ENCODE measurements around the gene FOXJ3.

FOXJ3 gene

DNA sequence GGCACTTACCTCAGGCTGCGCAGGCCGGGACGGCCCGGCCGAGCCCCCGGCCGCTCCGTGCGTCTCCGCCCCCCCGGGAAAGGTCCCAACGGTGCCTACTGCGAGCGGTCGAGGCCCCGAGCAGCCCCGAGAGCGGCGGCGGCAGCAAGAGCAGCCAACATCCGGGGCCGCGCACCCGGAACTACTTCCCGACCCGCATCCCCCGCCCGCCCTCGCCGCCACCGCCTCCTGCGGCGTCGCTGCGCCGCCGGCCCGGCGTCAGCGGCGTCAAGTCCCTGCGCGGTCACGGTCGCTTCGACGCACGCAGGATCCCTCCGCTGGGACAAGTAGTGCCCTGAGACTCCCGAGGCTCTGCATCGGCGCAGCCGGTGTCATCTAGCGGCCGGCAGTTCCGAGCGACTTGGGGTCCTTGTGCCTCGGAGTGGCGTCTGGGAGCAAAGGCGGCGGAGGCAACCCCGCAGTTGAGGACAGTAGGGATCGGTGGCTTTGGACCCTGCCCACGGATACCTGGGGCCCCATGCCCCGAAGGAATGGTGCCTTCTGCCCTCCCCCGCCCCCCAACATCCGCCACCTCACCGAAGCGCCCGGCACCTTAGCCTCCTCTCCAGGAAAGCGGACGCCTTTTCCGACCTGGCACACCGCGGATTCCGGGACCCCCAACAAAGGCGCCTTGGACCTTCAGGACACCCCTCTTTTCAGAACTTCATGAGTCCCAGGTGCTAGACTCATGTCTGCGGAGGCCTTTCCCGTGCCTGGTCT lies at the start of gene FOXJ3:
FOXJ3 (minus strand) TSS at position 186 of the 759 bp plus-strand sequence. CDS start 24,142 bp downstream, outside the sequence.
- Histone ChIP-seq H3K27ac (ENCODE audit: low read depth, low read length) (peak within 1 kb of the TSS; percentile 89), H3K4me1 (ENCODE audit: control insufficient read depth, insufficient read depth, low read length) (peaks cover 9% of the 10 kb centered on the region), H3K9ac (ENCODE audit: low read length) (peak within 1 kb of the TSS; percentile 98), H3K36me3 (ENCODE audit: control insufficient read depth, insufficient read depth, low read length) (no peaks in the 10 kb centered on the region), H3K4me3 (ENCODE audit: low read length) (peak within 1 kb of the TSS; percentile 99), H3K27me3 (ENCODE audit: control insufficient read depth, insufficient read depth, low read length) (no peaks in the 10 kb centered on the region)

GRCh38 chr1:42381280-42381673 lies 46.2 kb upstream of the FOXJ3 start:
- Histone ChIP-seq H3K27me3 (ENCODE audit: control insufficient read depth, insufficient read depth, low read length) (no peaks in the 10 kb centered on the region), H3K4me3 (ENCODE audit: low read length) (peak overlapping the region; percentile 69), H3K4me1 (ENCODE audit: control insufficient read depth, insufficient read depth, low read length) (no peaks in the 10 kb centered on the region), H3K9ac (ENCODE audit: low read length) (no peak overlapping the region), H3K27ac (ENCODE audit: low read depth, low read length) (no peak overlapping the region), H3K36me3 (ENCODE audit: control insufficient read depth, insufficient read depth, low read length) (no peaks in the 10 kb centered on the region)

DNA sequence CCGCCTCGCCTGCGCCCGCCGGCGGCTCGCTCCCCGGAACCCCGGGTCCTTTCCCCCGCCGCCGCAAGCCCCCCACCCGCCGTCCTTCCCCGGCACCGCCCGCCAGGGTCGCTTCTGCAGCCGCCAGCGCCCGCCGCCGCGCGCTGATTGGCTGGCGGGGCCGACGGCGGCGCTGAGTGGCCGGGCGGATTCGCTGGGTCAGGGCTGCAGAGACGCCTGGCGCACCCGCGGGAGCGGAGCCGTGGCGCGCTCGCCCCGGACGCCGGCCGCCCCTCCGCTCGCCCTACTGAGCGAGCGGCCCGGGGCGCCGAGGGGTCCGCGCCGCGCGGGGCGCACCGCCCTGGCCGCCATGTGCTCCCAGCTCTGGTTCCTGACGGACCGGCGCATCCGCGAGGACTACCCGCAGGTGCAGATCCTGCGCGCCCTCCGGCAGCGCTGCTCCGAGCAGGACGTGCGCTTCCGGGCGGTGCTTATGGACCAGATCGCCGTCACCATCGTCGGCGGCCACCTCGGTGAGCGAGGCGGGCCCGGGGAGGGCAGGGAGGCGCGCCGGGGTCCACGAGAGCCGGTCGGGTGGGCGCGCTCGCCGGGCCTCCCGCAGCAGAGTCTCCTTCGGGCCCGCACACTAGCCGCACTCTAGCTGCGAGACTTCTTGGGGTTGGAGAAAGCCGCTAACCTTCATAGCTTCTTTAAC lies 45.7 kb upstream of the FOXJ3 start, which contains the start of gene RIMKLA:
RIMKLA (plus strand) TSS at position 207 of the 694 bp plus-strand sequence; CDS start at position 350, 143 bp downstream.
- no peak within 1 kb of the TSS for H3K27ac ChIP-seq (ENCODE audit: low read depth, low read length)
- no peaks in the 10 kb centered on the region for H3K27me3 ChIP-seq (ENCODE audit: control insufficient read depth, insufficient read depth, low read length)
- H3K4me1 ChIP-seq (ENCODE audit: control insufficient read depth, insufficient read depth, low read length) = no peaks in the 10 kb centered on the region
- H3K4me3 ChIP-seq (ENCODE audit: low read length) = peak within 1 kb of the TSS; percentile 69
- no peaks in the 10 kb centered on the region for H3K36me3 ChIP-seq (ENCODE audit: control insufficient read depth, insufficient read depth, low read length)
- H3K9ac ChIP-seq (ENCODE audit: low read length) = no peak within 1 kb of the TSS

DNA sequence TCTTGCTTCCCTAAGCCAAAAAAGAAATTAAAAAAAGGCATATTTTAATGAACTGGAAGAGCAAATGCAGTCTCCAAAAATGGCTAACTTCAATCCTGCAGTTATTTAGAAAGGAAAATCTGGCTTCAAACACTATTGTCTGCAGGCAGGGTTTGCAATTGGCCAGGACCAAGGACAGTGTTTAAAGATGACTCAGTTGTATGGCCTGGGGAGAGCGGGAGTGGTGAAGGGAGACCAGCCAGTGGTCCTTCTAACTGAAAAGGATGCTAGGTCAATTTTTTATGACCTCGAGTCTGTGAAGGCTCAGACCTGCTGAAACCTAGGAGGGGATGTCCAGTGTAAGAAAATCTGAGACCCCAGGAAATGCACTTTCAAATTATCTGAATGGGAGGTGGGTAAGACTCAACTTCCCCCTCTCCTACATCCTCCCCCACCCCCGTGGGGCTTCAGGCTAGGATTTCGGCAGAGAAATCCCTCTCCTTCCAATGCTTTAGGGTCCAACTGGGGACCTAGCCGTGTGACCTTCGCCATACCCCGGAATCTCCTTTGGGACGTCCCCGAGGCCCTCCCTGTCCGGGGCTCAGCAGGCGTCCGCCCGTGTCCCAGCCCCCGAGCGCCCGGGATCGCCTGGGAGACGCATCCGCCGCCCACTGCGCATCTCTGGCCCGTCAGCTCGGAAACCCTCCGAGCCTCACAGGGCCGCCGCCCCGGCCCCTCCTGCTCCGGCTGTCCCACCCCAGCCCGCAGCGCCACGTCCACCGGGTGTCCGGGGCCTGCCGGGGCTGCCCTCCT lies 45.0 kb upstream of the FOXJ3 start:
- H3K9ac ChIP-seq (ENCODE audit: low read length) = no peak overlapping the region
- no peaks in the 10 kb centered on the region for H3K4me1 ChIP-seq (ENCODE audit: control insufficient read depth, insufficient read depth, low read length)
- no peaks in the 10 kb centered on the region for H3K36me3 ChIP-seq (ENCODE audit: control insufficient read depth, insufficient read depth, low read length)
- H3K27ac ChIP-seq (ENCODE audit: low read depth, low read length) = no peak overlapping the region
- H3K4me3 ChIP-seq (ENCODE audit: low read length) = peak overlapping the region; percentile 68
- H3K27me3 ChIP-seq (ENCODE audit: control insufficient read depth, insufficient read depth, low read length) = no peaks in the 10 kb centered on the region

DNA sequence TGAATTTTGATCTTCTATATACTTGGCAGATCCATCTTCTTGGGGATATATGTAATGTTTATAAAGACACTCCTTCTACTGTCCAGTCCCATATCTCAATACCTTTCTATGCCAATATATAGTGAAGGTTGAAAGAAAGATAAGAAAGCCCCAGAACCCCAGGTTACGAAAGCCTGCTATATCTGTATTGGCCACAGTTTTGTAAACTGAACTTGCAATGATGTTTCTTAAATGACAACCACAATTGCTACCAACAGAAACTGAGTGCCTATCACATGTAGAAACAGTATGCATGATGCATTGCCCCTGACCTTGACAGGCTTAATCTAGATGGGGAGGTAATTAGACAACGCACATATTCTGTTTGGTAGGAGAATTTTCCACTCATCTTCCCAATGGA lies 37.8 kb upstream of the FOXJ3 start:
- no peak overlapping the region for H3K27ac ChIP-seq (ENCODE audit: low read depth, low read length)
- no peaks in the 10 kb centered on the region for H3K27me3 ChIP-seq (ENCODE audit: control insufficient read depth, insufficient read depth, low read length)
- no peak overlapping the region for H3K9ac ChIP-seq (ENCODE audit: low read length)
- no peak overlapping the region for H3K4me3 ChIP-seq (ENCODE audit: low read length)
- no peaks in the 10 kb centered on the region for H3K36me3 ChIP-seq (ENCODE audit: control insufficient read depth, insufficient read depth, low read length)
- H3K4me1 ChIP-seq (ENCODE audit: control insufficient read depth, insufficient read depth, low read length) = no peaks in the 10 kb centered on the region

DNA sequence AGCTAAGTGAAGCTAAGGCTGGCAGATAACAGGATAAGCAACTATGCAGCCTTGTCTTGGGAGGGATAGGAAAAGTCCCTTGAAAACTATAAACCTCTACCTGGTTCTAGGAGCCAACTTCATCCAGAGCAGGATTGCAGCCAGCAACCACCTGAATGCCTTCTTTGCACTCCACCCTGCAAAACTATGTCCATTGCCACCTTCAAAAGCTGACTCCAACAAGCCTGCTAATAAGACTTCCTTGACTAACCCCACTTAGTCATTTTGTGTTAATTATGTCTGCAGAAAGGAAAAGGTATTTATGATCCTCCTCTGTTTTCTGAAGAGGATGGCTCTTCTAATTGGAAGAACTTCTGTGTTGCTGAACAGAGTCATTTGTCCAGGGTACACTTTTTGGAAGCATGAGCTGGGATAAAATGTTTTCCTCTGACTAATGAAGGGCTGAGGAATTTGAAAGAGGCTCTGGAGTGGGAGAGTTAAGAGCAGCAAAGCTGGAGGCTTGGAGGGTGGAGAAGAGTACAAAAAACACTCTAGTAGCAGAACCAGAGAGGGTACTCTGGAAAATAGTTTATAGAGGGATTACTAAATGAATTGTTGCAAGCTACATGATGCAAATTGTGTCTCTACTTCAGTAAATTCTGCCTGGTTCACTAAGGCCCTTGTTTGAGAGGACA lies 36.0 kb upstream of the FOXJ3 start:
- H3K27me3 ChIP-seq (ENCODE audit: control insufficient read depth, insufficient read depth, low read length) = no peaks in the 10 kb centered on the region
- no peak overlapping the region for H3K4me3 ChIP-seq (ENCODE audit: low read length)
- no peaks in the 10 kb centered on the region for H3K4me1 ChIP-seq (ENCODE audit: control insufficient read depth, insufficient read depth, low read length)
- no peaks in the 10 kb centered on the region for H3K36me3 ChIP-seq (ENCODE audit: control insufficient read depth, insufficient read depth, low read length)
- no peak overlapping the region for H3K9ac ChIP-seq (ENCODE audit: low read length)
- no peak overlapping the region for H3K27ac ChIP-seq (ENCODE audit: low read depth, low read length)

DNA sequence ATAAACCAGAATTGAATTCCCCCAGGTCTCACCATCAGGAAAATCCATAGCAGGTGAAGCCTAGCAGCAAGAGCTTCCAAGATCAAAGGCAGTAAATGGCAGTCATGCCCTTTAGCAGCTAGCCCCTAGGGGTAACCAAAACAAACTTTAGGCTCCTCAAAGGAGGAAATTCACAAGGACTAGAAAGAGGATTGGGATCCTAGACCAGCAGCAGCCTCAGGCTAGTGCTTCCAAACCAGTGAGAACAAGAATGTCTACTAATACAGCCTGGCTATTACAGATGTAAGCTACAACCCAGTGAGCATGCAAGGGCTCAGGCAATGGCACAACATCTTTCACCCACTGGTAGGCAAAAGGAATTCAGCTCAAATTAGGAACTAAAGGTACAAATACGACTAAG lies 34.4 kb upstream of the FOXJ3 start:
- no peaks in the 10 kb centered on the region for H3K4me1 ChIP-seq (ENCODE audit: control insufficient read depth, insufficient read depth, low read length)
- H3K27me3 ChIP-seq (ENCODE audit: control insufficient read depth, insufficient read depth, low read length) = no peaks in the 10 kb centered on the region
- H3K9ac ChIP-seq (ENCODE audit: low read length) = no peak overlapping the region
- no peak overlapping the region for H3K27ac ChIP-seq (ENCODE audit: low read depth, low read length)
- H3K4me3 ChIP-seq (ENCODE audit: low read length) = no peak overlapping the region
- no peaks in the 10 kb centered on the region for H3K36me3 ChIP-seq (ENCODE audit: control insufficient read depth, insufficient read depth, low read length)

- no peak overlapping the region for H3K27ac ChIP-seq (ENCODE audit: low read depth, low read length)
- H3K36me3 ChIP-seq (ENCODE audit: control insufficient read depth, insufficient read depth, low read length) = no peaks in the 10 kb centered on the region
Measured at GRCh38 chr1:42368096-42368795, 33.2 kb upstream of the FOXJ3 start.

DNA sequence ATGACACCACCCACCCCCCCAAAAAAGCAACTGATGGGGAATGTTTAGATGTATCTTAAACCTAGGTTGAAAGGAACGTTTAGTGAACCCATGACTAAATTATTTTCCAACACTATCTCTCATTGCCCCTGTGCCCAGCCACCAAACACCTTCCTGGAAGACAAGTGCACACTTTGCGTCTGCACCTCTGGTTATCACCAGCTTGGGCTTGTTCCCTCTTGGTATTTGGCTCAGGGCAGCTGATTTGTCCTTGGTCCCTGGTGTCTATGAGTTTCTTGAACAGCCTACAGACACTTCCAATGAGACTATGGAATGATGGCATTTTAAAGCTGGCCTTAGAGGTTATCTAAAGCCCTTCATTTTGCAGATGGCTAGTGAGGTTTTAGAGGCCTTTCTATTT lies 30.1 kb upstream of the FOXJ3 start:
- no peaks in the 10 kb centered on the region for H3K27me3 ChIP-seq (ENCODE audit: control insufficient read depth, insufficient read depth, low read length)
- H3K4me3 ChIP-seq (ENCODE audit: low read length) = no peak overlapping the region
- no peak overlapping the region for H3K9ac ChIP-seq (ENCODE audit: low read length)
- H3K36me3 ChIP-seq (ENCODE audit: control insufficient read depth, insufficient read depth, low read length) = no peaks in the 10 kb centered on the region
- no peak overlapping the region for H3K27ac ChIP-seq (ENCODE audit: low read depth, low read length)
- no peaks in the 10 kb centered on the region for H3K4me1 ChIP-seq (ENCODE audit: control insufficient read depth, insufficient read depth, low read length)

More at GRCh38 chr1:42368096-42368795, 33.2 kb upstream of the FOXJ3 start:
- H3K4me1 ChIP-seq (ENCODE audit: control insufficient read depth, insufficient read depth, low read length) = no peaks in the 10 kb centered on the region
- no peaks in the 10 kb centered on the region for H3K27me3 ChIP-seq (ENCODE audit: control insufficient read depth, insufficient read depth, low read length)
- H3K4me3 ChIP-seq (ENCODE audit: low read length) = no peak overlapping the region
- H3K9ac ChIP-seq (ENCODE audit: low read length) = no peak overlapping the region

GRCh38 chr1:42364542-42364941 lies 29.5 kb upstream of the FOXJ3 start:
- Histone ChIP-seq H3K4me1 (ENCODE audit: control insufficient read depth, insufficient read depth, low read length) (no peaks in the 10 kb centered on the region), H3K9ac (ENCODE audit: low read length) (no peak overlapping the region), H3K36me3 (ENCODE audit: control insufficient read depth, insufficient read depth, low read length) (no peaks in the 10 kb centered on the region), H3K27ac (ENCODE audit: low read depth, low read length) (no peak overlapping the region), H3K27me3 (ENCODE audit: control insufficient read depth, insufficient read depth, low read length) (no peaks in the 10 kb centered on the region), H3K4me3 (ENCODE audit: low read length) (no peak overlapping the region)

- no peak overlapping the region for H3K4me3 ChIP-seq (ENCODE audit: low read length)
- H3K36me3 ChIP-seq (ENCODE audit: control insufficient read depth, insufficient read depth, low read length) = no peaks in the 10 kb centered on the region
- no peak overlapping the region for H3K9ac ChIP-seq (ENCODE audit: low read length)
- H3K4me1 ChIP-seq (ENCODE audit: control insufficient read depth, insufficient read depth, low read length) = no peaks in the 10 kb centered on the region
- H3K27me3 ChIP-seq (ENCODE audit: control insufficient read depth, insufficient read depth, low read length) = no peaks in the 10 kb centered on the region
- H3K27ac ChIP-seq (ENCODE audit: low read depth, low read length) = no peak overlapping the region
Measured at GRCh38 chr1:42364089-42364488, 29.1 kb upstream of the FOXJ3 start.
